ENCODE measurements around the gene AURKA. TPM values are rescaled to one million over a fixed set of nuclear protein-coding genes. Genes with fewer than 3 reads are reported as not detected.

The AURKA gene
- total and polyA plus RNA-seq, 2 of the 8 experiments (the other 6 are each of a cell fraction or from before 2014, with no cell fraction given): 45.8 to 84.8 TPM

DNA sequence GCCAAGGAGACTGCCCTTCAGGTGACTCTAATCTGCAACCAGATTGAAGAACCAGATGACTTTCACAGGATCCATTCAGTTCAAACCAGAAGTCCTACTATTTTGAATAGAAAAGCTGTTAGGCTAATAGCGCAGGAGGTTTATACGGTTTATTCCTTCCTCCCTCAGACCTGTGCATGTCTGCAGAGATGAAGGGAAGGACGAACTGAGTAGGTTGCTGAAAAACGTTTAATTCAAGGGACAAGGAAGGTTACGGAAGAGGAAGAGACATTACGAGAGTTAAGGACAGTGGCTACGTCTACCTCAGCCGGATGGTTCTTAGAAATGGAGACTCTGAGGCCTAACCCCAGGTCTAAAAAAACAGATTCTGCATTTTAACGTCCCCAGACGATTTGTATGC is 978 bp downstream of the AURKA start (continued):
- TF ChIP-seq, protein P1, sequence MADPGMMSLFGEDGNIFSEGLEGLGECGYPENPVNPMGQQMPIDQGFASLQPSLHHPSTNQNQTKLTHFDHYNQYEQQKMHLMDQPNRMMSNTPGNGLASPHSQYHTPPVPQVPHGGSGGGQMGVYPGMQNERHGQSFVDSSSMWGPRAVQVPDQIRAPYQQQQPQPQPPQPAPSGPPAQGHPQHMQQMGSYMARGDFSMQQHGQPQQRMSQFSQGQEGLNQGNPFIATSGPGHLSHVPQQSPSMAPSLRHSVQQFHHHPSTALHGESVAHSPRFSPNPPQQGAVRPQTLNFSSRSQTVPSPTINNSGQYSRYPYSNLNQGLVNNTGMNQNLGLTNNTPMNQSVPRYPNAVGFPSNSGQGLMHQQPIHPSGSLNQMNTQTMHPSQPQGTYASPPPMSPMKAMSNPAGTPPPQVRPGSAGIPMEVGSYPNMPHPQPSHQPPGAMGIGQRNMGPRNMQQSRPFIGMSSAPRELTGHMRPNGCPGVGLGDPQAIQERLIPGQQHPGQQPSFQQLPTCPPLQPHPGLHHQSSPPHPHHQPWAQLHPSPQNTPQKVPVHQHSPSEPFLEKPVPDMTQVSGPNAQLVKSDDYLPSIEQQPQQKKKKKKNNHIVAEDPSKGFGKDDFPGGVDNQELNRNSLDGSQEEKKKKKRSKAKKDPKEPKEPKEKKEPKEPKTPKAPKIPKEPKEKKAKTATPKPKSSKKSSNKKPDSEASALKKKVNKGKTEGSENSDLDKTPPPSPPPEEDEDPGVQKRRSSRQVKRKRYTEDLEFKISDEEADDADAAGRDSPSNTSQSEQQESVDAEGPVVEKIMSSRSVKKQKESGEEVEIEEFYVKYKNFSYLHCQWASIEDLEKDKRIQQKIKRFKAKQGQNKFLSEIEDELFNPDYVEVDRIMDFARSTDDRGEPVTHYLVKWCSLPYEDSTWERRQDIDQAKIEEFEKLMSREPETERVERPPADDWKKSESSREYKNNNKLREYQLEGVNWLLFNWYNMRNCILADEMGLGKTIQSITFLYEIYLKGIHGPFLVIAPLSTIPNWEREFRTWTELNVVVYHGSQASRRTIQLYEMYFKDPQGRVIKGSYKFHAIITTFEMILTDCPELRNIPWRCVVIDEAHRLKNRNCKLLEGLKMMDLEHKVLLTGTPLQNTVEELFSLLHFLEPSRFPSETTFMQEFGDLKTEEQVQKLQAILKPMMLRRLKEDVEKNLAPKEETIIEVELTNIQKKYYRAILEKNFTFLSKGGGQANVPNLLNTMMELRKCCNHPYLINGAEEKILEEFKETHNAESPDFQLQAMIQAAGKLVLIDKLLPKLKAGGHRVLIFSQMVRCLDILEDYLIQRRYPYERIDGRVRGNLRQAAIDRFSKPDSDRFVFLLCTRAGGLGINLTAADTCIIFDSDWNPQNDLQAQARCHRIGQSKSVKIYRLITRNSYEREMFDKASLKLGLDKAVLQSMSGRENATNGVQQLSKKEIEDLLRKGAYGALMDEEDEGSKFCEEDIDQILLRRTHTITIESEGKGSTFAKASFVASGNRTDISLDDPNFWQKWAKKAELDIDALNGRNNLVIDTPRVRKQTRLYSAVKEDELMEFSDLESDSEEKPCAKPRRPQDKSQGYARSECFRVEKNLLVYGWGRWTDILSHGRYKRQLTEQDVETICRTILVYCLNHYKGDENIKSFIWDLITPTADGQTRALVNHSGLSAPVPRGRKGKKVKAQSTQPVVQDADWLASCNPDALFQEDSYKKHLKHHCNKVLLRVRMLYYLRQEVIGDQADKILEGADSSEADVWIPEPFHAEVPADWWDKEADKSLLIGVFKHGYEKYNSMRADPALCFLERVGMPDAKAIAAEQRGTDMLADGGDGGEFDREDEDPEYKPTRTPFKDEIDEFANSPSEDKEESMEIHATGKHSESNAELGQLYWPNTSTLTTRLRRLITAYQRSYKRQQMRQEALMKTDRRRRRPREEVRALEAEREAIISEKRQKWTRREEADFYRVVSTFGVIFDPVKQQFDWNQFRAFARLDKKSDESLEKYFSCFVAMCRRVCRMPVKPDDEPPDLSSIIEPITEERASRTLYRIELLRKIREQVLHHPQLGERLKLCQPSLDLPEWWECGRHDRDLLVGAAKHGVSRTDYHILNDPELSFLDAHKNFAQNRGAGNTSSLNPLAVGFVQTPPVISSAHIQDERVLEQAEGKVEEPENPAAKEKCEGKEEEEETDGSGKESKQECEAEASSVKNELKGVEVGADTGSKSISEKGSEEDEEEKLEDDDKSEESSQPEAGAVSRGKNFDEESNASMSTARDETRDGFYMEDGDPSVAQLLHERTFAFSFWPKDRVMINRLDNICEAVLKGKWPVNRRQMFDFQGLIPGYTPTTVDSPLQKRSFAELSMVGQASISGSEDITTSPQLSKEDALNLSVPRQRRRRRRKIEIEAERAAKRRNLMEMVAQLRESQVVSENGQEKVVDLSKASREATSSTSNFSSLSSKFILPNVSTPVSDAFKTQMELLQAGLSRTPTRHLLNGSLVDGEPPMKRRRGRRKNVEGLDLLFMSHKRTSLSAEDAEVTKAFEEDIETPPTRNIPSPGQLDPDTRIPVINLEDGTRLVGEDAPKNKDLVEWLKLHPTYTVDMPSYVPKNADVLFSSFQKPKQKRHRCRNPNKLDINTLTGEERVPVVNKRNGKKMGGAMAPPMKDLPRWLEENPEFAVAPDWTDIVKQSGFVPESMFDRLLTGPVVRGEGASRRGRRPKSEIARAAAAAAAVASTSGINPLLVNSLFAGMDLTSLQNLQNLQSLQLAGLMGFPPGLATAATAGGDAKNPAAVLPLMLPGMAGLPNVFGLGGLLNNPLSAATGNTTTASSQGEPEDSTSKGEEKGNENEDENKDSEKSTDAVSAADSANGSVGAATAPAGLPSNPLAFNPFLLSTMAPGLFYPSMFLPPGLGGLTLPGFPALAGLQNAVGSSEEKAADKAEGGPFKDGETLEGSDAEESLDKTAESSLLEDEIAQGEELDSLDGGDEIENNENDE (IDR thresholded peaks at IDR 0.05; ENCODE audit: insufficient replicate concordance, low read length): no peak
- TF ChIP-seq FOSL1 (IDR thresholded peaks at IDR 0.05; ENCODE audit: insufficient read depth, low read depth, low read length) (no peak), HDAC2 (IDR thresholded peaks at IDR 0.05; ENCODE audit: borderline replicate concordance in 1 of 2, low read depth in 2 of 2, low read length in 2 of 2) (no peak), BACH1 (IDR thresholded peaks at IDR 0.05; ENCODE audit: low read length) (no peak), SRF (IDR thresholded peaks at IDR 0.05; ENCODE audit: low read depth, low read length) (no peak), TBP (IDR thresholded peaks at IDR 0.05; ENCODE audit: low read depth, low read length) (no peak), EGR1 (IDR thresholded peaks at IDR 0.05; ENCODE audit: borderline replicate concordance, low read depth, low read length) (no peak)
- TF ChIP-seq, protein P2, sequence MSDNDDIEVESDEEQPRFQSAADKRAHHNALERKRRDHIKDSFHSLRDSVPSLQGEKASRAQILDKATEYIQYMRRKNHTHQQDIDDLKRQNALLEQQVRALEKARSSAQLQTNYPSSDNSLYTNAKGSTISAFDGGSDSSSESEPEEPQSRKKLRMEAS (IDR thresholded peaks at IDR 0.05): no peak

Data from H1 (cell line).